H9 (cell line): ENCODE measurements around the gene MRPS16. TPM values are rescaled to one million over a fixed set of nuclear protein-coding genes. Genes with fewer than 3 reads are reported as not detected.

Source experiments
- DNase-seq: peaks from one replicate; pipeline ENCODE4 v3.0.0-alpha.2; 2017
- H2AFZ ChIP-seq: one replicate; pipeline ENCODE4 v1.6.1; 2013; ENCODE audit warnings: mild to moderate bottlenecking, low read length, control low read depth, moderate library complexity
- H2AK5ac ChIP-seq: 2 replicates; pipeline ENCODE4 v1.6.1; 2013; ENCODE audit warnings: low read length, control low read depth, mixed read lengths; ENCODE audit not compliant: insufficient read length
- H2BK120ac ChIP-seq: one replicate; pipeline ENCODE4 v1.6.1; 2013; ENCODE audit warnings: low read depth, mild to moderate bottlenecking, low read length, control low read depth, inconsistent platforms; ENCODE audit not compliant: poor library complexity, severe bottlenecking
- H2BK12ac ChIP-seq: 2 replicates; pipeline ENCODE4 v1.6.1; 2013; ENCODE audit warnings: low read length, control low read depth, mixed read lengths, low read depth; ENCODE audit not compliant: insufficient read length
- H2BK15ac ChIP-seq: 2 replicates; pipeline ENCODE4 v1.6.1; 2013; ENCODE audit warnings: low read depth, low read length, control low read depth
- H2BK20ac ChIP-seq: one replicate; pipeline ENCODE4 v1.6.1; 2013; ENCODE audit warnings: low read depth, mild to moderate bottlenecking, low read length, control low read depth, inconsistent platforms; ENCODE audit not compliant: poor library complexity, severe bottlenecking
- H2BK5ac ChIP-seq: 2 replicates; pipeline ENCODE4 v1.6.1; 2013; ENCODE audit warnings: low read length, control low read depth, mixed read lengths; ENCODE audit not compliant: insufficient read length
- H3K14ac ChIP-seq: 2 replicates; pipeline ENCODE4 v1.6.1; 2013; ENCODE audit warnings: low read length, control low read depth; ENCODE audit not compliant: insufficient read depth
- H3K18ac ChIP-seq: 2 replicates; pipeline ENCODE4 v1.6.1; 2013; ENCODE audit warnings: low read depth, mild to moderate bottlenecking, mixed read lengths, low read length, control low read depth; ENCODE audit not compliant: insufficient read length
- H3K23ac ChIP-seq: 2 replicates; pipeline ENCODE4 v1.6.1; 2013; ENCODE audit warnings: low read length, control low read depth, mixed read lengths, low read depth; ENCODE audit not compliant: insufficient read length
- H3K23me2 ChIP-seq: 2 replicates; pipeline ENCODE4 v1.6.1; 2013; ENCODE audit warnings: low read depth, mild to moderate bottlenecking, mixed read lengths, low read length, control low read depth; ENCODE audit not compliant: insufficient read length, poor library complexity, severe bottlenecking
- H3K27ac ChIP-seq: 2 replicates; pipeline ENCODE4 v1.5.1; 2013; ENCODE audit warnings: low read length, control low read depth, mixed read lengths, low read depth; ENCODE audit not compliant: insufficient read length
- H3K27me3 ChIP-seq: 2 replicates; pipeline ENCODE4 v1.6.1; 2013; ENCODE audit warnings: low read length, control low read depth, inconsistent platforms; ENCODE audit not compliant: insufficient read depth
- H3K4ac ChIP-seq: 2 replicates; pipeline ENCODE4 v1.6.1; 2013; ENCODE audit warnings: low read depth, mild to moderate bottlenecking, control low read depth, inconsistent platforms, low read length, moderate library complexity
- H3K4me1 ChIP-seq: 2 replicates; pipeline ENCODE4 v1.6.1; 2013; ENCODE audit warnings: low read length, control low read depth, inconsistent platforms; ENCODE audit not compliant: insufficient read depth
- H3K4me2 ChIP-seq: 2 replicates; pipeline ENCODE4 v1.6.1; 2013; ENCODE audit warnings: low read length, control low read depth, mixed read lengths; ENCODE audit not compliant: insufficient read length, insufficient read depth
- H3K56ac ChIP-seq: 2 replicates; pipeline ENCODE4 v1.6.1; 2013; ENCODE audit warnings: low read depth, mild to moderate bottlenecking, mixed read lengths, low read length, control low read depth; ENCODE audit not compliant: insufficient read length
- H3K79me1 ChIP-seq: 2 replicates; pipeline ENCODE4 v1.6.1; 2013; ENCODE audit warnings: low read depth, mild to moderate bottlenecking, moderate library complexity, low read length, control low read depth, inconsistent platforms; ENCODE audit not compliant: insufficient read depth, poor library complexity, severe bottlenecking
- H3K79me2 ChIP-seq: 2 replicates; pipeline ENCODE4 v1.6.1; 2013; ENCODE audit warnings: low read length, control low read depth, inconsistent platforms; ENCODE audit not compliant: insufficient read depth
- H3K9ac ChIP-seq: 2 replicates; pipeline ENCODE4 v1.6.1; 2013; ENCODE audit warnings: low read length, control low read depth, mixed read lengths; ENCODE audit not compliant: insufficient read length; ENCODE audit errors: extremely low read depth
- H3K9me3 ChIP-seq: one replicate; pipeline ENCODE4 v1.6.1; 2013; ENCODE audit warnings: low read depth, low read length, inconsistent platforms; ENCODE audit not compliant: control insufficient read depth
- H3T11ph ChIP-seq: one replicate; pipeline ENCODE4 v1.6.1; 2013; ENCODE audit warnings: mild to moderate bottlenecking, low read length, control low read depth, inconsistent platforms
- H4K20me1 ChIP-seq: one replicate; pipeline ENCODE4 v1.6.1; 2013; ENCODE audit not compliant: control insufficient read depth, insufficient read length, insufficient read depth
- H4K5ac ChIP-seq: 2 replicates; pipeline ENCODE4 v1.6.1; 2013; ENCODE audit warnings: low read depth, mild to moderate bottlenecking, mixed read lengths, low read length, control low read depth; ENCODE audit not compliant: insufficient read length
- H4K8ac ChIP-seq: replicated peaks from 2 replicates; pipeline ENCODE4 v1.6.1; 2013; ENCODE audit warnings: low read length, control low read depth, mixed read lengths, low read depth; ENCODE audit not compliant: insufficient read length
- H4K91ac ChIP-seq: 2 replicates; pipeline ENCODE4 v1.6.1; 2013; ENCODE audit warnings: low read depth, mild to moderate bottlenecking, moderate library complexity, mixed read lengths, low read length, control low read depth; ENCODE audit not compliant: insufficient read length
- H3K27ac Mint-ChIP-seq, 3 experiments: 2 replicates in 2 of 3; 3 replicates in 1 of 3; pipeline ENCODE4 v1.8.0; 2020 to 2021; ENCODE audit warnings: mixed read lengths in 3 of 3, mild to moderate bottlenecking in 1 of 3, moderate library complexity in 1 of 3
- H3K27me3 Mint-ChIP-seq: 2 replicates; pipeline ENCODE4 v1.8.0; 2021; ENCODE audit warnings: low read depth, mild to moderate bottlenecking, moderate library complexity, mixed read lengths
- H3K36me3 Mint-ChIP-seq, 3 experiments: 2 replicates in 2 of 3; 3 replicates in 1 of 3; pipeline ENCODE4 v1.8.0; 2020 to 2021; ENCODE audit warnings: low read depth in 3 of 3, mixed read lengths in 3 of 3; ENCODE audit not compliant: insufficient read depth in 1 of 3
- H3K4me1 Mint-ChIP-seq, 2 experiments: 2 replicates each; pipeline ENCODE4 v1.8.0; 2020; ENCODE audit warnings: mixed read lengths in 2 of 2
- H3K4me3 Mint-ChIP-seq, 2 experiments: 2 replicates in 1 of 2; 3 replicates in 1 of 2; pipeline ENCODE4 v1.8.0; 2020 to 2021; ENCODE audit warnings: mild to moderate bottlenecking in 2 of 2, mixed read lengths in 2 of 2, moderate library complexity in 1 of 2
- H3K9me3 Mint-ChIP-seq, 2 experiments: 2 replicates in 1 of 2; 3 replicates in 1 of 2; pipeline ENCODE4 v1.8.0; 2020; ENCODE audit warnings: mild to moderate bottlenecking in 2 of 2, mixed read lengths in 2 of 2, moderate library complexity in 1 of 2
- WGBS: extraction: QIAGEN DNeasy Blood & Tissue Kit; methylation state at CpG from one replicate; pipeline ENCODE4 v1.1.7; 2013; ENCODE audit warnings: missing lambda C conversion rate, low lambda C conversion rate, mixed read lengths; ENCODE audit not compliant: insufficient read length; ENCODE audit errors: extremely low coverage; 5-methylcytosine and 5-hydroxymethylcytosine counted together
- total RNA-seq: library from RNA; stranded (reverse); gene quantifications from 2 replicates; pipeline ENCODE4 v1.2.1, GENCODE V29; 2021
- TF ChIP-seq, protein P1 (sequence below): fragments of 200-600 bp; sonication (generic); conservative IDR thresholded peaks from 3 replicates; pipeline ENCODE4 v1.8.0; 2021; ENCODE audit warnings: antibody characterized with exemption, mild to moderate bottlenecking

Gene MRPS16
- total RNA-seq, 1 experiment from 2014 or later = 122 TPM

GRCh38 chr10:73211106-73211811 is 41.2 kb downstream of the MRPS16 start:
- H3K56ac ChIP-seq = no peak overlapping the region
- no peaks in the 10 kb centered on the region for H3K79me2 ChIP-seq
- Mint-ChIP-seq H3K4me1 (no peaks in the 10 kb centered on the region), H3K4me3 (no peak overlapping the region), H3K27ac (no peak overlapping the region), H3K27me3 (no peaks in the 10 kb centered on the region), H3K36me3 (peaks cover 12 to 26% (median 26%) of the 10 kb centered on the region in 3 experiments), H3K9me3 (peaks cover 11 to 15% of the 10 kb centered on the region in 2 experiments)
- H2AFZ ChIP-seq = no peak overlapping the region
- H3K14ac ChIP-seq = no peak overlapping the region
- no peak overlapping the region for H2BK120ac ChIP-seq
- no peaks in the 10 kb centered on the region for H3K23me2 ChIP-seq
- no peak for DNase-seq
- H2BK5ac ChIP-seq = no peak overlapping the region
- no peak overlapping the region for H3K18ac ChIP-seq
- H4K91ac ChIP-seq = no peak overlapping the region
- no peaks in the 10 kb centered on the region for H3K4me1 ChIP-seq
- H3K27me3 ChIP-seq = no peaks in the 10 kb centered on the region
- H4K8ac ChIP-seq = no peak overlapping the region
- H3K9ac ChIP-seq = no peak overlapping the region
- TF ChIP-seq, protein P1, sequence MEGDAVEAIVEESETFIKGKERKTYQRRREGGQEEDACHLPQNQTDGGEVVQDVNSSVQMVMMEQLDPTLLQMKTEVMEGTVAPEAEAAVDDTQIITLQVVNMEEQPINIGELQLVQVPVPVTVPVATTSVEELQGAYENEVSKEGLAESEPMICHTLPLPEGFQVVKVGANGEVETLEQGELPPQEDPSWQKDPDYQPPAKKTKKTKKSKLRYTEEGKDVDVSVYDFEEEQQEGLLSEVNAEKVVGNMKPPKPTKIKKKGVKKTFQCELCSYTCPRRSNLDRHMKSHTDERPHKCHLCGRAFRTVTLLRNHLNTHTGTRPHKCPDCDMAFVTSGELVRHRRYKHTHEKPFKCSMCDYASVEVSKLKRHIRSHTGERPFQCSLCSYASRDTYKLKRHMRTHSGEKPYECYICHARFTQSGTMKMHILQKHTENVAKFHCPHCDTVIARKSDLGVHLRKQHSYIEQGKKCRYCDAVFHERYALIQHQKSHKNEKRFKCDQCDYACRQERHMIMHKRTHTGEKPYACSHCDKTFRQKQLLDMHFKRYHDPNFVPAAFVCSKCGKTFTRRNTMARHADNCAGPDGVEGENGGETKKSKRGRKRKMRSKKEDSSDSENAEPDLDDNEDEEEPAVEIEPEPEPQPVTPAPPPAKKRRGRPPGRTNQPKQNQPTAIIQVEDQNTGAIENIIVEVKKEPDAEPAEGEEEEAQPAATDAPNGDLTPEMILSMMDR = no peak
- no peak overlapping the region for H2BK20ac ChIP-seq
- no peak overlapping the region for H3T11ph ChIP-seq
- peaks cover 5% of the 10 kb centered on the region for H3K9me3 ChIP-seq
- no peaks in the 10 kb centered on the region for H3K79me1 ChIP-seq
- no peak overlapping the region for H3K4ac ChIP-seq
- no peak overlapping the region for H3K4me2 ChIP-seq
- no peak overlapping the region for H2AK5ac ChIP-seq
- no peak overlapping the region for H3K27ac ChIP-seq
- H4K5ac ChIP-seq = no peak overlapping the region
- WGBS = no CpG with 5 or more reads among the region's 4 CpGs
- no peak overlapping the region for H3K23ac ChIP-seq
- no peaks in the 10 kb centered on the region for H4K20me1 ChIP-seq
- no peak overlapping the region for H2BK12ac ChIP-seq
- H2BK15ac ChIP-seq = no peak overlapping the region
